H1 (cell line): ENCODE measurements around the gene IFT43. TPM values are rescaled to one million over a fixed set of nuclear protein-coding genes. Genes with fewer than 3 reads are reported as not detected.

Experiments used
- CTCF ChIA-PET: fragments of 300-600 bp; sonication (Branson Sonifier 250); formaldehyde crosslinking; loops from one replicate; lab custom pipeline; 2021; ENCODE audit not compliant: partially characterized antibody; lab: Charles Lee
- POLR2A ChIA-PET: fragments of 300-600 bp; sonication (Branson Sonifier 250); formaldehyde crosslinking; loops from one replicate; lab custom pipeline; 2021; ENCODE audit warnings: inconsistent platforms; ENCODE audit not compliant: partially characterized antibody; lab: Charles Lee
- DNase-seq, 2 experiments: peaks; one replicate each; pipeline versions ENCODE4 v3.0.0 to v3.0.0-alpha.2; 2010 to 2022; ENCODE audit warnings: low spot score in 2 of 2, low read depth in 1 of 2, mixed read lengths in 1 of 2
- FAIRE-seq: peaks from 2 replicates; lab custom pipeline; 2011; peaks lifted over from hg19 to GRCh38; lab: Jason Lieb, UNC
- H2AFZ ChIP-seq: 2 replicates; pipeline ENCODE4 v1.8.1; 2012; ENCODE audit warnings: low read length, inconsistent platforms
- H2AK5ac ChIP-seq: 2 replicates; pipeline ENCODE4 v1.6.1; 2013; ENCODE audit warnings: low read depth, low read length
- H2BK120ac ChIP-seq: replicated peaks from 2 replicates; pipeline ENCODE3; 2013; ENCODE audit warnings: low read depth, low read length, inconsistent platforms
- H2BK12ac ChIP-seq: 2 replicates; pipeline ENCODE4 v1.6.1; 2013; ENCODE audit warnings: low read depth, low read length
- H2BK15ac ChIP-seq: 2 replicates; pipeline ENCODE4 v1.6.1; 2013; ENCODE audit warnings: low read length
- H2BK20ac ChIP-seq: 2 replicates; pipeline ENCODE4 v1.6.1; 2013; ENCODE audit warnings: low read length
- H2BK5ac ChIP-seq: 2 replicates; pipeline ENCODE4 v1.6.1; 2013; ENCODE audit warnings: low read depth, low read length
- H3K14ac ChIP-seq: 2 replicates; pipeline ENCODE4 v1.6.1; 2013; ENCODE audit warnings: inconsistent platforms; ENCODE audit not compliant: insufficient read length
- H3K18ac ChIP-seq: 2 replicates; pipeline ENCODE4 v1.6.1; 2013; ENCODE audit warnings: low read length; ENCODE audit errors: extremely low read depth
- H3K23ac ChIP-seq: 2 replicates; pipeline ENCODE4 v1.6.1; 2013; ENCODE audit warnings: inconsistent platforms; ENCODE audit not compliant: insufficient read length
- H3K23me2 ChIP-seq: 2 replicates; pipeline ENCODE4 v1.6.1; 2013; ENCODE audit warnings: low read depth, low read length
- H3K27ac ChIP-seq: 2 replicates; pipeline ENCODE4 v1.6.1; 2011; ENCODE audit warnings: low read depth, low read length, inconsistent platforms
- H3K27me3 ChIP-seq, 4 experiments: replicated peaks in 1 of 4; 1 replicate in 1 of 4; 2 replicates in 3 of 4; pipeline versions ENCODE4 v1.6.1 to v1.8.1; 2011 to 2013; ENCODE audit warnings: low read length in 3 of 4, mild to moderate bottlenecking in 3 of 4, inconsistent platforms in 2 of 4, mixed read lengths in 2 of 4, moderate library complexity in 1 of 4; ENCODE audit not compliant: control insufficient read depth in 3 of 4, insufficient read depth in 3 of 4; ENCODE audit errors: extremely low read depth in 1 of 4
- H3K36me3 ChIP-seq, 4 experiments: 2 replicates each; pipeline versions ENCODE4 v1.6.1 to v1.8.1; 2011 to 2013; ENCODE audit warnings: mild to moderate bottlenecking in 4 of 4, low read length in 3 of 4, moderate library complexity in 2 of 4, control low read depth in 1 of 4, inconsistent platforms in 1 of 4; ENCODE audit not compliant: insufficient read depth in 4 of 4, control insufficient read depth in 2 of 4
- H3K4ac ChIP-seq: replicated peaks from 2 replicates; pipeline ENCODE3; 2013; ENCODE audit warnings: low read length, low read depth, mixed read lengths, inconsistent platforms; ENCODE audit not compliant: insufficient read length
- H3K4me1 ChIP-seq, 4 experiments: replicated peaks in 1 of 4; 1 replicate in 1 of 4; 2 replicates in 3 of 4; pipeline versions ENCODE4 v1.6.1 to v1.8.1; 2011 to 2013; ENCODE audit warnings: low read length in 3 of 4, inconsistent platforms in 2 of 4, mixed read lengths in 1 of 4; ENCODE audit not compliant: insufficient read depth in 4 of 4, control insufficient read depth in 3 of 4
- H3K4me2 ChIP-seq, 2 experiments: 2 replicates each; pipeline versions ENCODE4 v1.6.1 to v1.8.1; 2011 to 2013; ENCODE audit warnings: low read depth in 2 of 2, low read length in 2 of 2, control low read depth in 1 of 2, inconsistent platforms in 1 of 2, mild to moderate bottlenecking in 1 of 2; ENCODE audit not compliant: insufficient read depth in 1 of 2
- H3K4me3 ChIP-seq, 4 experiments: fragments of 200-600, 300-600 bp in 1 of 4; sonication (generic), shearing (Covaris generic), sonication (Bioruptor Twin) in 1 of 4; 2 replicates each; pipeline versions ENCODE4 v1.5.1 to v1.8.1; 2011 to 2016; ENCODE audit warnings: low read length in 4 of 4, low read depth in 3 of 4, control low read depth in 2 of 4, inconsistent platforms in 2 of 4, mild to moderate bottlenecking in 2 of 4, mixed read lengths in 1 of 4, moderate library complexity in 1 of 4; ENCODE audit not compliant: insufficient read depth in 2 of 4; ENCODE audit errors: extremely low read depth in 1 of 4
- H3K56ac ChIP-seq: replicated peaks from 2 replicates; pipeline ENCODE3; 2013; ENCODE audit warnings: low read depth, mild to moderate bottlenecking, mixed read lengths, low read length, inconsistent platforms; ENCODE audit not compliant: insufficient read length
- H3K79me1 ChIP-seq: 2 replicates; pipeline ENCODE4 v1.6.1; 2013; ENCODE audit warnings: low read depth, low read length, control low read depth
- H3K79me2 ChIP-seq, 2 experiments: 2 replicates each; pipeline versions ENCODE4 v1.6.1 to v1.8.1; 2012 to 2013; ENCODE audit warnings: low read length in 2 of 2, mild to moderate bottlenecking in 2 of 2, inconsistent platforms in 1 of 2; ENCODE audit not compliant: insufficient read depth in 2 of 2, control insufficient read depth in 1 of 2
- H3K9ac ChIP-seq, 4 experiments: replicated peaks in 1 of 4; 1 replicate in 1 of 4; 2 replicates in 3 of 4; pipeline versions ENCODE4 v1.6.1 to v1.8.1; 2011 to 2013; ENCODE audit warnings: low read depth in 3 of 4, low read length in 3 of 4, control low read depth in 2 of 4, mild to moderate bottlenecking in 2 of 4, moderate library complexity in 2 of 4, inconsistent platforms in 1 of 4; ENCODE audit errors: extremely low read depth in 1 of 4
- H3K9me3 ChIP-seq, 2 experiments: 2 replicates each; pipeline versions ENCODE4 v1.6.1 to v1.8.1; 2012 to 2013; ENCODE audit warnings: mild to moderate bottlenecking in 2 of 2, moderate library complexity in 2 of 2, control low read depth in 1 of 2, inconsistent platforms in 1 of 2, low read depth in 1 of 2, low read length in 1 of 2, mixed read lengths in 1 of 2; ENCODE audit not compliant: insufficient read depth in 2 of 2
- H4K20me1 ChIP-seq, 2 experiments: replicated peaks in 1 of 2; 2 replicates each; pipeline versions ENCODE3 to v1.8.1; 2011 to 2013; ENCODE audit warnings: inconsistent platforms in 2 of 2, low read length in 2 of 2, mild to moderate bottlenecking in 1 of 2; ENCODE audit not compliant: insufficient read depth in 2 of 2, control insufficient read depth in 1 of 2
- H4K5ac ChIP-seq: 2 replicates; pipeline ENCODE4 v1.6.1; 2013; ENCODE audit warnings: low read length, low read depth, mixed read lengths, inconsistent platforms; ENCODE audit not compliant: insufficient read length
- H4K8ac ChIP-seq: 2 replicates; pipeline ENCODE4 v1.8.0; 2013; ENCODE audit warnings: mild to moderate bottlenecking, moderate library complexity, low read length, inconsistent platforms; ENCODE audit not compliant: insufficient read depth; ENCODE audit errors: extremely low read depth
- H4K91ac ChIP-seq: replicated peaks from 2 replicates; pipeline ENCODE3; 2013; ENCODE audit warnings: low read length, mixed read lengths, inconsistent platforms; ENCODE audit not compliant: insufficient read length
- CREB1 ChIP-seq: IDR thresholded peaks from 2 replicates; pipeline ENCODE4 v1.6.1; 2012; ENCODE audit warnings: inconsistent platforms
- MAFK ChIP-seq: IDR thresholded peaks from 2 replicates; pipeline ENCODE4 v1.6.1; 2012; ENCODE audit warnings: low read depth, mild to moderate bottlenecking, improper control_type of control experiment, low read length
- TAF1 ChIP-seq: IDR thresholded peaks from 2 replicates; pipeline ENCODE4 v1.6.1; 2011; ENCODE audit warnings: mild to moderate bottlenecking, low read depth, low read length
- WGBS, 2 experiments: shearing (Covaris generic) in 1 of 2; methylation state at CpG; one replicate each; pipeline versions ENCODE4 v1.1.6 to v1.1.7; 2013 to 2015; ENCODE audit warnings: low lambda C conversion rate in 2 of 2, mixed read lengths in 2 of 2, inconsistent platforms in 1 of 2, low coverage in 1 of 2, missing lambda C conversion rate in 1 of 2; ENCODE audit not compliant: insufficient replicate concordance in 2 of 2, insufficient coverage in 1 of 2, insufficient read length in 1 of 2; ENCODE audit errors: extremely low coverage in 1 of 2, missing lambda C conversion rate in 1 of 2; 5-methylcytosine and 5-hydroxymethylcytosine counted together
- polyA plus RNA-seq, 7 experiments: library from polyadenylated mRNA; depleted of rRNA in 3 of 7; stranded (reverse) in 5 of 7; unstranded in 2 of 7; fragments of >200 nt in 5 of 7; fragments of 200-250 nt in 2 of 7; gene quantifications; 1 replicate in 5 of 7; 2 replicates in 1 of 7; 4 replicates in 1 of 7; pipeline versions ENCODE4 v1.2.1 to v1.2.3, GENCODE V29; 2011 to 2013; ENCODE audit warnings: missing spikeins in 2 of 7, mixed read lengths in 2 of 7
- total RNA-seq: library from RNA; stranded (reverse); fragmentation: NEBNext Ultra II Directional; extraction: Animal tissue kit (Norgen Biotek cat#: 25700); gene quantifications from 2 replicates; pipeline ENCODE4 v1.2.1, GENCODE V29; 2021

IFT43 gene
- total and polyA plus RNA-seq, 2 of the 8 experiments (the other 6 are each of a cell fraction or from before 2014, with no cell fraction given): 17.0 to 20.8 TPM

- H4K5ac ChIP-seq: no peak overlapping the region
- 90% methylated on average over 14 of the region's 15 CpGs; no CpG with 5 or more reads in 1 of the 2 experiments for WGBS, 2 experiments
- no peak overlapping the region for H3K23ac ChIP-seq
- H2BK20ac ChIP-seq: no peak overlapping the region
- H4K20me1 ChIP-seq: no peaks in the 10 kb centered on the region
- H3K79me2 ChIP-seq: no peaks in the 10 kb centered on the region
- H2BK12ac ChIP-seq: no peak overlapping the region
- no peak overlapping the region for H3K56ac ChIP-seq
- ChIA-PET CTCF (interaction anchor here (0.5 to 5.1 kb wide), 21 partner anchors 17 to 592 kb away, joined by 3 to 51 read pairs (median 3); partner anchors contain the start of gene GPATCH2L), POLR2A (no interaction called here)
- H2AK5ac ChIP-seq: no peak overlapping the region; the same call in 1 of the 2 replicates
- H4K91ac ChIP-seq: peak overlapping the region; percentile 7
- H4K8ac ChIP-seq: no peak overlapping the region
- H2BK15ac ChIP-seq: no peak overlapping the region
- peak overlapping the region; percentile 22; the same call in 1 of the 2 replicates for H3K18ac ChIP-seq
- no peaks in the 10 kb centered on the region for H3K36me3 ChIP-seq
- TF ChIP-seq CREB1: no peak
- TF ChIP-seq TAF1: no peak
- TF ChIP-seq MAFK: peak; percentile 76
- no peaks in the 10 kb centered on the region for H3K27me3 ChIP-seq
- no peaks in the 10 kb centered on the region for H3K23me2 ChIP-seq
- no peak overlapping the region for H2BK120ac ChIP-seq
- H3K27ac ChIP-seq: no peak overlapping the region
- no peak overlapping the region for H2AFZ ChIP-seq
- no peak overlapping the region for H3K4me3 ChIP-seq
- H3K4ac ChIP-seq: no peak overlapping the region
- FAIRE-seq: no peak
- H3K79me1 ChIP-seq: no peaks in the 10 kb centered on the region
- DNase-seq: no peak
- H3K9me3 ChIP-seq: no peaks in the 10 kb centered on the region
- H3K14ac ChIP-seq: no peak overlapping the region
- peaks cover 2 to 11% (median 5%) of the 10 kb centered on the region in 4 experiments for H3K4me1 ChIP-seq
- no peak overlapping the region for H3K9ac ChIP-seq
- H3K4me2 ChIP-seq: no peak overlapping the region
- no peak overlapping the region for H2BK5ac ChIP-seq
Measured at GRCh38 chr14:76053572-76054355, 68.2 kb downstream of the IFT43 start.
